Stimulated activated naive CD4-positive, alpha-beta T cell (primary cell): ENCODE results near the gene SIGLEC8.

Experiments
- DNase-seq, 6 experiments: peaks; one replicate each; lab custom pipeline; 2025; lab: John Stamatoyannopoulos, UW

SIGLEC8 gene

GRCh38 chr19:51402117-51402516, 56.1 kb downstream of the SIGLEC8 start:
- no peak for DNase-seq
